Aorta (tissue), 5 donors: ENCODE results near the gene CLCC1. TPM values are rescaled to one million over a fixed set of nuclear protein-coding genes. Genes with fewer than 3 reads are reported as not detected.
"Not testable (repeated sequence)": the region's sequence is repeated elsewhere in the genome, so short reads cannot be mapped to it uniquely, and the experiment has no call there.

Experiments
- ATAC-seq: fragments of 200-7000 bp; cut with Tn5 transposase; one replicate; pipeline ENCODE4 v1.9.1; 2022; ENCODE audit warnings: moderate library complexity; ENCODE audit not compliant: low FRiP score
- DNase-seq, 2 donors: peaks; one replicate each; pipeline ENCODE4 v3.0.0-alpha.2; 2020
- H3K27ac ChIP-seq, 2 donors: one replicate each; pipeline ENCODE4 v1.5.1; 2013; ENCODE audit warnings: low read length in 2 of 2, mild to moderate bottlenecking in 2 of 2, moderate library complexity in 2 of 2, control low read depth in 1 of 2, inconsistent platforms in 1 of 2, low read depth in 1 of 2
- H3K27me3 ChIP-seq, 2 donors: one replicate each; pipeline ENCODE4 v1.6.1; 2013; ENCODE audit warnings: control low read depth in 1 of 2, low read length in 1 of 2, mild to moderate bottlenecking in 1 of 2, moderate library complexity in 1 of 2; ENCODE audit not compliant: insufficient read depth in 2 of 2, control insufficient read depth in 1 of 2
- H3K36me3 ChIP-seq, 2 donors: one replicate each; pipeline ENCODE4 v1.6.1; 2013; ENCODE audit warnings: control low read depth in 1 of 2, low read length in 1 of 2, mild to moderate bottlenecking in 1 of 2; ENCODE audit not compliant: insufficient read depth in 2 of 2, control insufficient read depth in 1 of 2
- H3K4me1 ChIP-seq, 2 donors: one replicate each; pipeline ENCODE4 v1.6.1; 2013; ENCODE audit warnings: low read length in 2 of 2, control low read depth in 1 of 2, mild to moderate bottlenecking in 1 of 2, moderate library complexity in 1 of 2; ENCODE audit not compliant: insufficient read depth in 2 of 2, control insufficient read depth in 1 of 2
- H3K4me3 ChIP-seq, 2 donors: one replicate each; pipeline ENCODE4 v1.5.1; 2013; ENCODE audit warnings: low read length in 2 of 2, control low read depth in 1 of 2, mild to moderate bottlenecking in 1 of 2
- H3K9me3 ChIP-seq: one replicate; pipeline ENCODE4 v1.6.1; 2013; ENCODE audit warnings: mild to moderate bottlenecking, low read length; ENCODE audit not compliant: control insufficient read depth
- WGBS, 2 donors: extraction: QIAGEN DNeasy Blood & Tissue Kit; methylation state at CpG; one replicate each; pipeline ENCODE4 v1.1.7; 2013; 5-methylcytosine and 5-hydroxymethylcytosine counted together
- intact Hi-C, 2 donors: fragments of 100-400 bp; cut with DNase I; formaldehyde crosslinking; loops; one replicate each; pipeline versions ENCODE4 v1.14.2 to v1.15.0; 2022
- long read RNA-seq, 2 donors: library from polyadenylated mRNA; unstranded; transcript quantifications; one replicate each; pipeline ENCODE4 v2.0.0, GENCODE V29; 2020 to 2021
- polyA plus RNA-seq, 2 donors: library from polyadenylated mRNA; stranded (reverse); fragments of 200-250 nt; gene quantifications; one replicate each; pipeline ENCODE4 v1.2.3, GENCODE V29; 2013
- total RNA-seq, 2 donors: library from RNA; stranded (reverse); fragmentation: NEBNext Ultra II Directional; extraction: Animal tissue kit (Norgen Biotek cat#: 25700); gene quantifications; one replicate each; pipeline ENCODE4 v1.2.1, GENCODE V29; 2021
- donor health status: healthy with polysubstance abuse.
- donor health status: Bipolar disorder and iron deficiency.
- donor health status: DM: no; HTN: no; CAD: no.
- donor health status: DM: no; HTN: no; CAD: no.
- donor health status: DM: yes; HTN: yes; CAD: no.

Gene CLCC1
- 10 to 100 TPM; 33.7 to 36.8 TPM for total RNA-seq
- polyA plus RNA-seq, result 10 to 100 TPM; 10.3 to 16.2 TPM
- long read RNA-seq, donor 1, full-length matches to known transcripts, result 19 of 60 reads
- long read RNA-seq, donor 1, partial matches to known transcripts, result 3 of 60 reads
- long read RNA-seq, donor 1, other reads (novel, unspliced or antisense), result 38 of 60 reads
- long read RNA-seq, donor 2, full-length matches to known transcripts, result 3 of 27 reads
- long read RNA-seq, donor 2, partial matches to known transcripts, result 4 of 27 reads
- long read RNA-seq, donor 2, other reads (novel, unspliced or antisense), result 20 of 27 reads

- Histone ChIP-seq H3K36me3 (peaks cover 0 to 2% of the 10 kb centered on the region in 2 donors), H3K27ac (peak within 1 kb of the TSS; percentile 91 to 98), H3K4me3 (peak within 1 kb of the TSS; percentile 66 to 86), H3K4me1 (peaks cover 0 to 7% of the 10 kb centered on the region in 2 donors), H3K9me3 (no peaks in the 10 kb centered on the region), H3K27me3 (no peaks in the 10 kb centered on the region)
- intact Hi-C loops, result loop anchor here in 1 of 2 donors (10.0 kb wide), 1 partner anchor 152 kb away; the partner anchor contains the start of gene ELAPOR1
- 0 to 1% methylated on average over 66 to 72 of the region's 72 CpGs for WGBS, 2 donors
- peak; percentile 96 for DNase-seq
- peak; percentile 98 for ATAC-seq
Measured at GRCh38 chr1:108963052-108963686, at the start of gene CLCC1. TSS of gene CLCC1 (minus strand) at chr1:108963484. CDS start at chr1:108950437, 13,047 bp downstream.

GRCh38 chr1:109011335-109011734 is 48.1 kb upstream of the CLCC1 start:
- H3K4me1 ChIP-seq, result no peaks in the 10 kb centered on the region
- no peaks in the 10 kb centered on the region for H3K27me3 ChIP-seq
- no peak overlapping the region for H3K4me3 ChIP-seq
- 86 to 89% methylated on average over 7 of the region's 7 CpGs for WGBS, 2 donors
- H3K36me3 ChIP-seq, result peaks cover 4 to 7% of the 10 kb centered on the region in 2 donors
- intact Hi-C loops, result no loop called here
- no peaks in the 10 kb centered on the region for H3K9me3 ChIP-seq
- H3K27ac ChIP-seq, result no peak overlapping the region
- no peak for ATAC-seq
- no peak for DNase-seq

DNA sequence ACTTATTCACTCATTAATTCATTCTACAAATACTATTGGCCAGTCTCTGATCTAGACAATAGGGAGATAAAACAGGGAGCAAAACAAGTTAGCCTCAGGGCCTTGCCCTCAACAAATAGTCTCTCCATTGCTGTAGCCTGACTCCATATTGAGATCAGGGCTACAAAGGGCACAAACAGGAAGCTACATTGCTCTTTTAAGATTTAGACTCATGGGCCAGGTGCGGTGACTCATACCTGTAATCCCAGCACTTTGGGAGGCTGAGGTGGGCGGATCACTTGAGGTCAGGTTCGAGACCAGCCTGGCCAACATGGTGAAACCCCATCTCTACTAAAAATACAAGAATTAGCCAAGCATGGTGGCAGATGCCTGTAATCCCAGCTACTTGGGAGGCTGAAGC is 33.3 kb upstream of the CLCC1 start:
- ATAC-seq, H3K4me1 ChIP-seq, H3K4me3 ChIP-seq, intact Hi-C loops, H3K27ac ChIP-seq, H3K36me3 ChIP-seq, H3K27me3 ChIP-seq, H3K9me3 ChIP-seq, DNase-seq: not testable (repeated sequence)
- WGBS, 2 donors, result 97 to 100% methylated on average over 3 of the region's 3 CpGs

- Histone ChIP-seq H3K9me3 (no peaks in the 10 kb centered on the region), H3K4me3 (no peak overlapping the region), H3K27me3 (no peaks in the 10 kb centered on the region), H3K36me3 (peaks cover 3 to 5% of the 10 kb centered on the region in 2 donors), H3K4me1 (no peaks in the 10 kb centered on the region), H3K27ac (no peak overlapping the region)
- ATAC-seq, result no peak
- intact Hi-C loops, result no loop called here
- no peak for DNase-seq
- 81 to 84% methylated on average over 4 of the region's 4 CpGs for WGBS, 2 donors
Measured at GRCh38 chr1:108983114-108983513, 19.8 kb upstream of the CLCC1 start.

DNA sequence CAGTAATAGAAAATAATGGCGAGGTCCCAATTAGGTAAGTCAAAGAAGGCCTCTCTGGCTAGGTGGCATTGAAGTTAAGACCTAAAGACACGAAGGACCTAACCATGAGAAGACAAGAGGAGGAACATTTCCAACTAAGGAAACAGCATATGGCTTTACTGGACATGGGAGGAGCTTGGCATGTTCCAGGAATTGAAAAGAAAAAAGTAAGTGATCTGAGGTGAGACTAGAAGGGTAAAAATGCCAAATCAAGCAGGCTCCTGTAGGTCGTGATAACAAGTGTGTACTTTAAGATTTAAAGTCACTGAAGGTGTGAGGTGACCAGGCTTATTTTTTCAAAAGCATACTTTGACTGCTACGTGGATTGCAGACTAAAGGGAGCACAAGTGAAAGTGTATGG is 13.4 kb upstream of the CLCC1 start:
- no peak for ATAC-seq
- H3K27ac ChIP-seq, result no peak overlapping the region
- WGBS, 2 donors, result 76 to 83% methylated on average over 4 of the region's 4 CpGs
- H3K9me3 ChIP-seq, result no peaks in the 10 kb centered on the region
- intact Hi-C loops, result no loop called here
- no peak overlapping the region for H3K4me3 ChIP-seq
- H3K27me3 ChIP-seq, result no peaks in the 10 kb centered on the region
- peaks cover 0 to 7% of the 10 kb centered on the region in 2 donors for H3K36me3 ChIP-seq
- no peaks in the 10 kb centered on the region for H3K4me1 ChIP-seq
- no peak for DNase-seq

DNA sequence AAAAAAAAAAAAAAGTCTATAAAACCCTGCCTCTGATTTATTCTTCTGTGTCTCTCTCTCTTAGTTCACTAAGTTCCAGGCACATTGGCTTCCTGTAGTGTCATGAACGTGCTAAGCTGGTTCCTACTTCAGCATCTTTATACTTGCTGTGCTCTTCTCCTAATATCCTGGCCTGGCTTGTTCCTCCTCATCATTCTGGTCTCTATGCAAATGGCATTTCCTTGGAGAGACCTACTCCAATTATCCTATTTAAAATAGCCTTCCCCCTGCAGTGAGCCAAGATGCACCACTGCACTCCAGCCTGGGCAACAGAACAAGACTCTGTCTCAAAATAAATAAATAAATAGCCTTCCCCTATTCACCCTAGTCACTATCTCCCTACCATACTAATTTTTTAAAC is 9.7 kb upstream of the CLCC1 start:
- Histone ChIP-seq H3K36me3 (peaks cover 3 to 4% of the 10 kb centered on the region in 2 donors), H3K4me3 (no peak overlapping the region), H3K9me3 (no peaks in the 10 kb centered on the region), H3K27me3 (no peaks in the 10 kb centered on the region), H3K27ac (no peak overlapping the region), H3K4me1 (no peaks in the 10 kb centered on the region)
- 93 to 95% methylated on average over 1 of the region's 1 CpG for WGBS, 2 donors
- intact Hi-C loops, result no loop called here
- DNase-seq (no peak), ATAC-seq (no peak)

- no peaks in the 10 kb centered on the region for H3K9me3 ChIP-seq
- intact Hi-C loops, result loop anchor here in 1 of 2 donors (10.0 kb wide), 1 partner anchor 145 kb away; the partner anchor contains the start of gene ELAPOR1
- peaks cover 0 to 3% of the 10 kb centered on the region in 2 donors for H3K36me3 ChIP-seq
- H3K4me1 ChIP-seq, result no peaks in the 10 kb centered on the region
- H3K4me3 ChIP-seq, result no peak overlapping the region
- DNase-seq (no peak), ATAC-seq (no peak)
- no peaks in the 10 kb centered on the region for H3K27me3 ChIP-seq
- no peak overlapping the region for H3K27ac ChIP-seq
Measured at GRCh38 chr1:108969346-108969745, 6.1 kb upstream of the CLCC1 start.

DNA sequence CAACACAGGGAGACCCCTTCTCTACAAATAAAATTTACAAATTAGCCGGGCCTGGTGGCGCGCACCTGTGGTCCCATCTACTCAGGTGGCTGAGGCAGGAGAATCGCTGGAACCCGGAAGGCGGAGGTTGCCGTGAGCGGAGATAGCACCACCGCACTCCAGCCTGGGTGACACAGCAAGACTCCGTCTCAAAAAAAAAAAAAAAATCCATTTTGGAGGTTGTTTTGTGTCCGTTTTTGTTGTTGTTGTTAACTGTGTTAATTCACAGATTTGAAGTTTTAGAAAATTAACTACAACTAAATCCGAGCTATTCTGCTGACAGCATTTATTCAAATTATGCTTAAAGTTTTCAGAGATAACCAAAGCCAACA is 618 bp downstream of the CLCC1 start:
- Histone ChIP-seq H3K27me3 (no peaks in the 10 kb centered on the region), H3K27ac (peak overlapping the region; percentile 91 to 98), H3K4me1 (peaks cover 0 to 7% of the 10 kb centered on the region in 2 donors), H3K36me3 (peaks cover 0 to 2% of the 10 kb centered on the region in 2 donors), H3K4me3 (peak overlapping the region; percentile 66 to 86), H3K9me3 (no peaks in the 10 kb centered on the region)
- DNase-seq (peak in 1 of 2 donors; percentile 57), ATAC-seq (no peak)
- WGBS, 2 donors, result 16 to 21% methylated on average over 12 of the region's 12 CpGs
- intact Hi-C loops, result loop anchor here in 1 of 2 donors (10.0 kb wide), 1 partner anchor 152 kb away; the partner anchor contains the start of gene ELAPOR1
